Cortex of kidney (tissue), 1 donor: ENCODE measurements around the gene CDX1.

Experiments
- DNase-seq: peaks from one replicate; lab custom pipeline; 2025; lab: John Stamatoyannopoulos, UW

The CDX1 gene

DNA sequence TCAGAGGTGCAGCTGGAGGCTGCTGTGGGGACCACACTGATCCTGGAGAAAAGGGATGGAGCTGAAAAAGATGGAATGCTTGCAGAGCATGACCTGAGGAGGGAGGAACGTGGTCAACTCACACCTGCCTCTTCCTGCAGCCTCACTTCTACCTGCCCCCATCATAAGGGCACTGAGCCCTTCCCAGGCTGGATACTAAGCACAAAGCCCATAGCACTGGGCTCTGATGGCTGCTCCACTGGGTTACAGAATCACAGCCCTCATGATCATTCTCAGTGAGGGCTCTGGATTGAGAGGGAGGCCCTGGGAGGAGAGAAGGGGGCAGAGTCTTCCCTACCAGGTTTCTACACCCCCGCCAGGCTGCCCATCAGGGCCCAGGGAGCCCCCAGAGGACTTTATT, 17.4 kb downstream of the CDX1 start:
- DNase-seq = no peak

DNA sequence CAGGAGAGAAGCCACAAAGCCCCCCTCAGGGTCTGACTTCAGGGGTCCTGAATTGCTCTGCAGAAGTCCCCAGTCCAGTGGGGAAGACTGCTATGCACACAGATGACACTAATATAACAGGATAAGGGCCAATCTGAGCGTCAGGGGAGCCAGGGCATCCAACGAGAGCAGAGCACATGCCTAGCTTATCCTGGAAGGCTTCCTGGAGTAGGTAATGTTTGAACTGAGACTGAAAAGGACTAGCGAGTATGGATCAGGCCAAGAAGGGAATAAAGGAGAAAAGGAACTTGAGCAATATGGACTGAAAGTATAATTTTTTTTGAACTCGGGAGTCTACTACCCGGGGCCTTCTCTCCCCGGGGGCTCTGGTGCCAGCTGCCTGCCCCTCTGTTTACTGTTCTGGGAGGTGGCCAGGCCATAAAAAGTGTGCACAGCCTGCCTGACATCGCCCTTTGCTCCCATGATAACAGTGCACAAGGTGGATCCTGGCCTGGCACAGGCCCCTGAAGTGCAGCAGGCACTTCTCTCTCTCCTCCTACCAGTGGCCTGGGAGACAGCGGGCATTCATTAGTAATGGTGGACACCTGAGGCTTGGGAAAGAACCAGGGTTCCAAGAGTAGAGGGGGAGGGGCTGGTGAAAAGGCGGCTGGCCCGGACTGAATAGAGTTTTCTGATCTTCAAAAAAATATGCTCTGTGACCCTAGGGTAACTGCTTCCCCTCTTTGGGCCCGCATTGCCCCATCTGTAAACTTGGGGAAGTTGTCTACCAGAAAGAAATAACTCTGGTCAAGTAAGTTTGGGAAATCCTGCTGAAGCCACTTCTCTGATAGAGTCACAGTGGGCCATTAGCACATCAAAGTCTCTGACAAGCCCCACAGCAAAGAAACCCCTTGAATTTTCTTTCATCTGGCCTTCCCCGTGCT, 18.7 kb downstream of the CDX1 start:
- no peak for DNase-seq

DNA sequence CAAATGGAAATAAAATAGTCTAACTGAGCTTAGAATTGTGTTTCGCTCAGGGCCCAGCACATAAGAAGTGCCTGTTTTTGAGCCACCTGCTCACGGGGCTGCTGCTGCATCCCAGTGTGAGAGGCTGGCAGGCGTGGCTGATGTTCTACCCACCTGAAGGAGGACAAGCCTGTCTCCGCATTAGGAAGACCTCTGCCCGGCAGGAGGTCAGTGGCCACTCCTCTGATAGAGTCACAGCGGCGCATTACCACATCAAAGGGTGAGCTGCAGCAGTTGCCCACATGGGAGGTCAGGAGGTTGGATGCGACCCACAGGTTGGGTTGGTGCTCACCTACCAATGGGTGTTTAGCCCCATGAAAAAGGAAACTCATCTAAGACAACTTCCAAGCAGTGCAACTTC, 19.6 kb downstream of the CDX1 start:
- DNase-seq = no peak

DNA sequence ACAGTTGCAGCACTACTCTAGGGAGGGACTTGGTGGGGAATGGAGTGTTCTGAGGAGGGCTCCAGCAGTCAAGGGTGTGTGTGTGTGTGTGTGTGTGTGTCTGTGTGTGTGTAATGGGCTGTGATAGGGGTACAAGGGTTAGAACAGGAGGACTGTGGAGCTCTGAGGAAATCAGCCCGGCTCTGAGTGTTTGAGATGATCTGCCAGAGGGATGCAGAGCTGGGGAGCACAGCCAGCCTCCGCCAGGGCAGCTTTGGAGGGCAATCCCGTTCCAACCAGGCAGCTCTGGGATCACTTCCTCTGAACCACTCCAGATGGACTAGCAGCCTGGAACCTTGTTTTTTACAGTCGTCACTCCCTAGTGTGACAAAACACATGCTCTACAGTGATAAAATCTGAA, 20.3 kb downstream of the CDX1 start:
- no peak for DNase-seq

DNA sequence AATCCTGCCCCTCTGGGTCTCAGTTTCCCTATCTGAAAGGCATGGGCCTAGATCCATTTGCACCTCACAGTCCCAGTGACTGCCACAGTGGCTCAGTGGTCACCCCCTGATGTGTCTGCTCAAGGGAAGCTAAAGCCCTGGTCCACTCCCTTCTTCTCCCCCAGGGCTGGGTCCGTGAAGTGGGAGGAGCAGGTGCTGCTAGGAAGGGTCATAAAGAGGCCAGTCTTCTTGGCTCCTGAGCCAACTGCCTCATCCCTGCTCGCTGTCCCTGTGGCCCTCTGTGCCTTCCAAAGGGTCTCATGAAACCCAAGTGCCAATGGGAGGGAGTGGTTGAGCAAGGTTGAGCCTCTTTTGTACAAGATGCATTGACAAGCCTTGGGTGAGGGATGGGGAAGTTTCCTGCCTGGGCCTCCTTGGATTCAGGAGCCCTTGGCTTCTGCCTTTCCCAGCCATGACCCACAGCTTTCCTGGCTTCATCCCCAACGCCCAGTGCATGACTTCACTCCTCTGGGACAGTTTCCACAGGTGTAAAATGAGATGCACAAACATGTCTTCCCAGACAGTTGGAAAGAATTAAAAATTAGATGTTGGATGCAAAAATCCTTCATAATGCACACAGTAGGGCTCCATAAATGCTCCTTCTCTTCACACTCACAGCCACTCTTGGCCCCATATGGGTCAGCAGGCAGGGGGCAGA, 21.7 kb downstream of the CDX1 start:
- DNase-seq = no peak

DNA sequence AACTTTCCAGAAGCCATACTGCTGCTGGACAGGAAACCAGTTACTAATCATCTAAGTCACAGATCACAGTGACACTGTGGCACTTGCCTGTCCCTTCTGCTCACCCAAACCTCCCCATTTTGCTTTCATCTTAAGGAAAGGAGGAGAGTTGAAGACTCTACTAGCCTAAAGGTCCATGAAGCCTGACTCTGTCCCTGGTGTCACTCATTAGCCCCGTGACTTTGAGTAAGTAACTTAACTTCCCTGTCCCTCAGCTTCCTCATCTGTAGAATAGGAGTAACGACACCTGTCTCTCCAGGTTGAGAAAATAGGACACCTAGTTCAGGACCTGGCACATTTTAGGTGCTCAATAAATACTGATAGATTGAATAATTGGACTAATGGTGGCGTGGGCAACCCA, 22.7 kb downstream of the CDX1 start:
- no peak for DNase-seq

DNA sequence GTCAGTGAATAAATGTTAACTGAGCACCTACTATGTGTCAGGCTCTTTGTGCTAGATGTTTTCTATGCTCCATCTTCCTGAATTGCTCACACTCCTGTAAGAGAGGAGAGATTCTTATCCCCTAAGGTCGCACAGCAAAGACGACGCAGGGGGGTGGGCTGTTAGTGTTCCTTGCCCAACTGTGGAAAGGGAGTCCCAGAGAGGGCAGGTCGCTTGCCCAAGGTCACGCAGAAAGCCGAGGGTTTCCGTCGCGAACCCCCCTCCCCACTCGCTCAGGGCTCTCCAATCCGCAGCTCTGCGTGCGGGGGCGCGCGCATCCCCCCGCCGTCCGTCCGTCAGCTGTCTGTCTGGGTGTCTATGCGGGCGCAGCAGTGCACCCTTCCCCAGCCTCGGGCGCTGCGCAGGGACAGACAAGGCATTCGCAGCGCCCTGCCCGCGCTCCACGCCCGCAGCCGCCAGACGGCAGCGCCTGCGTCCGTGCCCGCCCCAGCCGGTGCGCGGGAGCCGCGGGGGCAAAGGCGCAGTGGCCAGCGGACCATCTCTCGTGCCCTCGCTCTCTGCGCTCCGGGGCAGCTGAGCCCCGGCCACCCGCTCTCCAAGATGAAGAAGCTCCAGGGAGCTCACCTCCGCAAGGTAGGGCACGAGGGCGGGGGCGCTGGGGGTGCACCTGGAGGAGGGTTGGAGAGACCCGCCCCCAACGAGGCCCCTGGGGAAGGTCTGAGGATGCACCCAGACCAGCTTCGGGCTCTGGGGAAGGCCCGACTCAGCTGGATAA, 23.3 kb downstream of the CDX1 start, which contains the start of gene SLC6A7:
TSS of gene SLC6A7 (plus strand) at position 335 of the 775 bp plus-strand sequence. CDS start at position 601, 266 bp downstream.
- no peak for DNase-seq

DNA sequence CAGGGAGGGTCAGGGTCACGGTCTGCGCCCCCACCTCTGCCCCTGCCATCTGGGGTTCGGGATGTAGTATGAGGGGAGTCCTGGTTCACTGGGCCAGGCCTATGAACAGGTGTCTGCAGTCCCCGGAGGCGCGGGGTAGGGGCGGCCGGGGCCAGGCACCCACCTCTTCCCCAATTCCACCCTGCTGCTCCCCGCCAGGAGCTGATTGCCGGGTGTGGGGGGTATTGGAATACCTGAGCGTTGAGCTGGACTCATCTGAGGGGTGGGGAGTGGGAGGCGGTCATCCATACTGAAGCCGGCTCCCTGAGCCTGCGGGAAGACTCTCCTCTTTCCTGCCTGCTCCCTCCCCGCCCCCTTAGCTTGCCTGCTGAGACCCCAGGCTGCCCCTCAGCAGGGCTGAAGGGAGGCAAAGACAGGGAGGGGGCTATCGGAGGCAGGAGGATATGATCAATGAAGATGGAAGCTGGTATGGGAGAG, 24.0 kb downstream of the CDX1 start:
- DNase-seq = no peak

DNA sequence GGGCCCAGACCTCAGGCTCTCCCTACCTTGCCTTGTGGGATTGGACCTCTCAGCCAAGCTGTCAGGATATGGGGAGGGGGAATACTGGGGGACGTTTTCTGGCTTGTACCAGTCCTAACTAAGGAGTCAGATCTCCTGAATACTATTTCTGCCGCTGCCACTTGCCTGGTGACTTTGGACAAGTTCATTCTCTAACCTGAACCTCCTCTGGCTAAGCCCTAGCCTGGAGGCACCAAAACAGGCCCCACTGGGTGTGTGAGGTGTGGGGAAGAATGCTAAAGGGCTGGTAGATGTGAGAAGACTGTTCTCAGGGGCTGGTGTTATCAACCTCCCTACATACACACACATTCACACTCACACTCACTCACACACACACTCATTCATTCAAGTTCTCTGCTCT, 24.4 kb downstream of the CDX1 start:
- DNase-seq = no peak

DNA sequence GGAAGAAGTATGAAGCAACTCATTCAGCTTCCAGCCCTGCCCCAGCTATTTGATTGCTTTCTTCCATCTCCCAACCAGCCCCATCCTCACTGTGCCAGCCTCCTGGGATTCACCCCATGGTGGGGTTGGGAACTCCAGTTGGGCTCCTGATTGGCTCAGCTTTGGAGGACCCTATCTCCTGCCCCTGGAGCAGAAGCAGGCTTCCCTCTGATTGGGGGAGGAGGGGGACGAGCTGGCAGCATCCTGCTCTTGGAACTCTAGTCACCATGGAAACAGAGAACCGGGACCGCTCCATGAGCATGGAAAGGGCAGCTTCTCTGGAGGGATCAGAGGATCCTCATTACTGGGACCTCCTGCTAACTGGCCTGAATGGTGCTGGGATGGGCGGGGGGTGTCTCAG, 25.9 kb downstream of the CDX1 start:
- no peak for DNase-seq

DNA sequence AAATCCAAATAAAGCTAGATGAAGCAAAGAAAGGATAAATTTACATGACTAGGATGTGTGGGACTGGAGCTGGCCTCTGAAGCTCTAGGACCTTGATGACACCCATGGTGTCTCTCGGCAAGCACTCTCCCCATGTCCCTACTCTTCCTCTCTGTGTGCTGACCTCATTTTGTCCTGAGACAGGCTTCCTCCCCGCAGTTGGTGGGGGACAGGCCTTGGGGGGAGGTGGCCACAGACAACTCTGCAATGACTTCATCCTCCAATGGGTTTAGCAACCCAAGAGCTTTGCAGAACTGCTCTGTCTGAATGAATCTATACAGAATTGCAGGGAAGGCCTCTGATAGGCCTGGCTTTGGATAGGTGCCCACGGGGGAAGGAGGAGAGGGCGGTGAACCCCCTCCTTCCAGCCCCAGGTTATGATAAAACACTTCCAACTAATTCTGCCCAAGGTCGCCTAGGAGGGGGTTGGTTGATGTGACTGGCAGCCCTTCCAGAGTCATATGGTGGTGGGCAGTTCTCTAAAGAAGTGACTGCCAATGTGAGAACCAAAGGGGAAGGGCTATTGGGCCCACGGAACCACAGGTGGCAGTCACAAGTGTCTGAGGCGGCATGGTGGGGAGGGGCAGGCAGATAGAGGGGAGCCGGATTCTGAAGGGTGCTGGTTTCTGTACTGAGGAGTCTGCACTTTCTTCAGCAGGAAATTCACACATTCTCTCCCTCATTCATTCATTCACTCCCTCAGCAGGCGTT, 29.3 kb downstream of the CDX1 start:
- no peak for DNase-seq

DNA sequence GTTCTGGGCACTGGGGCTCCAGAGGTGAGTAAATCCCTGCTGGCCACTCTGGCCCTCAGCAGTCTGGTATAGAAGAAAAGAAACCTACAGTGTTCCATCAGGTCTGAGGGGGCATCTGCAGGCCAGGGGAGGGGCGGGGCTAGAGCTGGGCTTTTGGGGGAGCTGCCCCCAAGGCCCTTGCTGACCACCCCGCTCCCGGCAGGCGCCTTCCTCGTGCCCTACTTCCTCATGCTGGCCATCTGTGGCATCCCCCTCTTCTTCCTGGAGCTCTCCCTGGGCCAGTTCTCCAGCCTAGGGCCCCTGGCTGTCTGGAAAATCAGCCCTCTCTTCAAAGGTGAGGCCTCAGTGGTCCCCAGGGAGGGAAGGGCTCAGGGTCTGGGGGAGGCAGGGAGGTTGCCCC, 29.9 kb downstream of the CDX1 start:
- no peak for DNase-seq

DNA sequence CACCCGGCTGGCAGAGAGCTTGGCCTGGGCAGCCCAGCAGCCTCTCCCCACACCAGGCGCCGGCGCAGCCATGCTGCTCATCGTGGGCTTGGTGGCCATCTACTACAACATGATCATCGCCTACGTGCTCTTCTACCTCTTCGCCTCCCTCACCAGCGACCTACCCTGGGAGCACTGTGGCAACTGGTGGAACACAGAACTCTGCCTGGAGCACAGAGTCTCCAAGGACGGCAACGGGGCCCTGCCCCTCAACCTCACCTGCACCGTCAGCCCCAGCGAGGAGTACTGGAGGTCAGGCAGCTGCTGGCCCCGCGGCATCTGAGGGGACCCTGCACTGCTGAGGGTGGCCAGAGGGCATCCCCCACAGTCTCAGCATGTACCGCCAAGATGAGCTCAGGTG, 30.4 kb downstream of the CDX1 start:
- DNase-seq = no peak

DNA sequence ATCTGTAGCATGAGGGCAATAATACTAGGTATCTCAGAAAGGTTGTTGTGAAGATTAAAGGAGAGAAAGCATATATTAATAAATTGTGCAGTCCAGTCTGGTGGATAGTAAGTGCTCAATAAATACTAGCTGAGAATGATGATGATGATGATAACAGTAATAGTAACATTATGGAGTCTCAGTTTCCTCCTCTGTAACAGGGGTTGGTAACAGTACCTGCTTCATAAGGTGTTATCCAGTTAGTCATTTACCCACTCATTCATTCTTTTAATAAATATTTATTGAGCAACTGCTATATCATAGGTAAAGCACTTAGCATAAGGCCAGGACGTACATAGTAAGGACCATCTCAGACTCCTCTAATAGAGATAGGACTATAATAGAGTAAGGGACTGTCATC, 30.9 kb downstream of the CDX1 start:
- DNase-seq = no peak

DNA sequence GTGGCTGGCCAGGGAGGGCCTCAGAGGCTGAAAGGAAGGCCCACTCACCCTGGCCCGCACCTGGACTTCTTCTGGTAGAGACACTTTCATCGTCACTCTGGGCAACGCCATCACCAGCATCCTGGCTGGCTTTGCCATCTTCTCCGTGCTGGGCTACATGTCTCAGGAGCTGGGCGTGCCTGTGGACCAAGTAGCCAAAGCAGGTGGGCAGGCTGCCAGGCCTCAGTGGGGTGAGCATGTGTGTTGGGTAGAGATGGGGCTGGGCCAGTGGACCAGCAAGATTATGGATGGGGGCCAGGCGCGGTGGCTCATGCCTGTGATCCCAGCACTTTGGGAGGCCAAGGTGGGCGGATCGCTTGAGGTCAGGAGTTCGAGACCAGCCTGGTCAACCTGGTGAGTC, 35.9 kb downstream of the CDX1 start:
- DNase-seq = no peak

DNA sequence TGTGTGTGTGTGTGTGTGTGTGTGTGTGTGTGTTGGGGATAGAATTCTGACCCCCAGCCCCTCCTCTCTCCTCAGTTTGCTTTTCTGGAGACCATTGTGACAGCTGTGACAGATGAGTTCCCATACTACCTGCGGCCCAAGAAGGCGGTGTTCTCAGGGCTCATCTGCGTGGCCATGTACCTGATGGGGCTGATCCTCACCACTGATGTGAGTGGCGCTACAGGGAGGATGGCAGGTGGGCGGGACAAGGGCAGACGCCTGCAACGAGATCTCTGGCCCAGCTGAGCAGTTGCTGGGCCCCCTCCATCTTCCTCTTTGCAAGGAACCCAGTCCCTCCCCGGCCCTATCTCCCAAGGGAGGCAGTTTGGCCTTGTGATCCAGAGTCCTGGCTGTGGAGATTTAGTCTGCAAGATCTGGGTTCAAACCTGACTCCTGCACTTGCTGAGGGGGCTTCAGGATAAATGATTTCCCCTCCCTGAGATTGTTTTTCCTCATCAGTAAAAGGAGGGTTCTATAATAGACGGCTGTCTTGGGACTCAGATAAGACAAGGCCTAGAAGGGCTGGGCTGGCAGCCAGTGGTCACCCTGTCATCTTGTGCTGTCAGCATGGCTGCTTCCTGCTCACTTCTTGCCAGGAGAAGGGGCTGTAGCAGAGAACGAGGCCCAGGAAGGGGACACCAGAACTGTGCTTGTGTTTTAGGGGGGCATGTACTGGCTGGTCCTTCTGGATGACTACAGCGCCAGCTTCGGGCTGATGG, 37.4 kb downstream of the CDX1 start:
- no peak for DNase-seq

DNA sequence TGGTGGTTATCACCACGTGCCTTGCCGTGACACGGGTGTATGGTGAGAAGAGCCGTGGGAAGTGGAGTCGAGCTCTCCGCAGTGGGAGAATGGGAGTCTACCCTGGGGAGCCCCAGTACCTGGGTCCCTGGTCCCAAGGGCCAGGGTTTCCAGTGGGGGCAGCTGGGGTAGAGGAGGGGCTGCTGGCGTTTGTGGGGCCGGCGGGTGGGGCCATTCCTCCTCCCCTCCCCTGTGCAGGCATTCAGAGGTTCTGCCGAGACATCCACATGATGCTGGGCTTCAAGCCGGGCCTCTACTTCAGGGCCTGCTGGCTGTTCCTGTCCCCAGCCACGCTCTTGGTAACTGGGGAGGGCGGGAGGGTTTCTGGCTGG, 38.0 kb downstream of the CDX1 start:
- DNase-seq = no peak

DNA sequence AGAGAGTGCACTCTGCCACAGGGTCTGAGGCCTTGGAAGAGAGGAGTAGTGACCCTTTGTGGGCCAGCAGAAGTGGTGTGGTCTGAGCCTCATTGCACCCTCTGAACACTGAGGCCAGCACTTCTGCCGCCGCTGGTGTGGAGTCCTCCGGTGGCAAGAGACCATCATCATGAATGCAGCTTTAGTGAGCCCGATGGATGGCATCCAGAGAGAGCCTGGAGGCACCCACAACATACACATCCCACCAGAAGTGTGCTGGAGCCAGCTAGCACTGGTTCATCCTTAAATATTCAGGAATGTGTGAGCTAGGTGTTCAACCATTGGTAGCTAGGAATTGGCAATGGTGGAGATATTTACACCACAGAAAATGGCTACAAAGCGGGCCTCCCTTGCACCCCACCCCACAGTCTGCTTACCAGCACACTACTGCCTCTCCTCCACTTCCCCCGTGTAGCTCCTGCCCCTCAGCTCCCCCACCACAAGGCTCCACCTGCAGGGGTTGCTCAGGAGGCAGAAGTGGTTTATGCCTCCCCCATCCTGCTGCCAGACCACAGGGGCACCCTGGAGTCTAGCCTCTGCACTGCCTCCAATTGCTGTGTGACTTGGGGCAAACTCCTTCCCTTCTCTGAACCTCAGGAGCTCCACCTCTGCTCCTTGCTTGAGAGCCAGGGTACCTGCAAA, 39.7 kb downstream of the CDX1 start:
- no peak for DNase-seq

DNA sequence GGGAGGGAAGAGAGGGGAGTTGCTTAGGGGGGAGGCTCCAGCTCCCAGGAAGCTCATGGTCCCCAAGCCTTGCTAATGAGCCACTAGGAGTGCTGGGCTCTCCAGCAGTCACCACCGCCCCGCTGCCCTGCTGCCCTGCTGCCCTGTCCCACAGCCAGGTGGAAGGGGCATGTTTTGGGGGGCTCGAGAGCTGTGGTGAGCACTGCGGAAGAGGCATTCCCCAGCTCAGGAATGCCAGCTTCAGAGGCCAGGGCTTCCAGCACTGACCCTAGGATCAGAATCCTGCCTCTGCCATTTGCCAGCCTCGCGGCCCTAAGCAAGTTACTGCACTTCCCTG, 40.2 kb downstream of the CDX1 start:
- no peak for DNase-seq
